LNCaP clone FGC (cell line): ENCODE data around the gene PLPPR2.

Source experiments
- DNase-seq: peaks from one replicate; pipeline ENCODE4 v3.0.0-alpha.2; 2011; ENCODE audit warnings: low read depth
- H3K4me3 ChIP-seq: 2 replicates; pipeline ENCODE4 v1.5.1; 2011; ENCODE audit warnings: mild to moderate bottlenecking, low read depth, low read length, control low read depth
- TF ChIP-seq, protein P1 (sequence below): IDR thresholded peaks from 2 replicates; pipeline ENCODE4 v1.5.1; 2012; ENCODE audit warnings: mild to moderate bottlenecking; ENCODE audit not compliant: control insufficient read depth, insufficient read depth; ENCODE audit errors: extremely low read depth

Gene PLPPR2

DNA sequence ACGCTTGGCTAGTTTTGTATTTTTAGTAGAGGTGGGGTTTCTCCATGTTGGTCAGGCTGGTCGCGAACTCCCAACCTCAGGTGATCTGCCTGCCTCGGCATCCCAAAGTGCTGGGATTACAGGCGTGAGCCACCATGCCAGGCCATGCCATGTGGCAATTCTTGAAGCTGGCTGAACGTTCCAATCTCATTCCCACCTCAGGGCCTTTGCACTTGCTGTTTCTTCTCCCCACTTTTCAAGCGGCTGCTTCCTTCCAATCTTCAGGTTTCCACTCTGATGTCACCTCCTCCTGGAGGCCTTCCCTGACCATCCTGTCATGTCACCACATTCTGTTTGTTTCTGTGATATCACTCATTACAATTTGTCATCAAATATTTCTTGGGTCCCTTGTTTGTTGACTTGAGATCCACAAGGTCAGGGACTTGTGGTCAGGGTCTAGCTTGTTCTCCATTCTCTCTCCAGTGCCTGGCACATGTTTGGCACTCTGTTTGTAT lies 24.7 kb downstream of the PLPPR2 start:
- TF ChIP-seq, protein P1, sequence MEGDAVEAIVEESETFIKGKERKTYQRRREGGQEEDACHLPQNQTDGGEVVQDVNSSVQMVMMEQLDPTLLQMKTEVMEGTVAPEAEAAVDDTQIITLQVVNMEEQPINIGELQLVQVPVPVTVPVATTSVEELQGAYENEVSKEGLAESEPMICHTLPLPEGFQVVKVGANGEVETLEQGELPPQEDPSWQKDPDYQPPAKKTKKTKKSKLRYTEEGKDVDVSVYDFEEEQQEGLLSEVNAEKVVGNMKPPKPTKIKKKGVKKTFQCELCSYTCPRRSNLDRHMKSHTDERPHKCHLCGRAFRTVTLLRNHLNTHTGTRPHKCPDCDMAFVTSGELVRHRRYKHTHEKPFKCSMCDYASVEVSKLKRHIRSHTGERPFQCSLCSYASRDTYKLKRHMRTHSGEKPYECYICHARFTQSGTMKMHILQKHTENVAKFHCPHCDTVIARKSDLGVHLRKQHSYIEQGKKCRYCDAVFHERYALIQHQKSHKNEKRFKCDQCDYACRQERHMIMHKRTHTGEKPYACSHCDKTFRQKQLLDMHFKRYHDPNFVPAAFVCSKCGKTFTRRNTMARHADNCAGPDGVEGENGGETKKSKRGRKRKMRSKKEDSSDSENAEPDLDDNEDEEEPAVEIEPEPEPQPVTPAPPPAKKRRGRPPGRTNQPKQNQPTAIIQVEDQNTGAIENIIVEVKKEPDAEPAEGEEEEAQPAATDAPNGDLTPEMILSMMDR, result no peak
- DNase-seq, result no peak
- peak overlapping the region; percentile 75 for H3K4me3 ChIP-seq

DNA sequence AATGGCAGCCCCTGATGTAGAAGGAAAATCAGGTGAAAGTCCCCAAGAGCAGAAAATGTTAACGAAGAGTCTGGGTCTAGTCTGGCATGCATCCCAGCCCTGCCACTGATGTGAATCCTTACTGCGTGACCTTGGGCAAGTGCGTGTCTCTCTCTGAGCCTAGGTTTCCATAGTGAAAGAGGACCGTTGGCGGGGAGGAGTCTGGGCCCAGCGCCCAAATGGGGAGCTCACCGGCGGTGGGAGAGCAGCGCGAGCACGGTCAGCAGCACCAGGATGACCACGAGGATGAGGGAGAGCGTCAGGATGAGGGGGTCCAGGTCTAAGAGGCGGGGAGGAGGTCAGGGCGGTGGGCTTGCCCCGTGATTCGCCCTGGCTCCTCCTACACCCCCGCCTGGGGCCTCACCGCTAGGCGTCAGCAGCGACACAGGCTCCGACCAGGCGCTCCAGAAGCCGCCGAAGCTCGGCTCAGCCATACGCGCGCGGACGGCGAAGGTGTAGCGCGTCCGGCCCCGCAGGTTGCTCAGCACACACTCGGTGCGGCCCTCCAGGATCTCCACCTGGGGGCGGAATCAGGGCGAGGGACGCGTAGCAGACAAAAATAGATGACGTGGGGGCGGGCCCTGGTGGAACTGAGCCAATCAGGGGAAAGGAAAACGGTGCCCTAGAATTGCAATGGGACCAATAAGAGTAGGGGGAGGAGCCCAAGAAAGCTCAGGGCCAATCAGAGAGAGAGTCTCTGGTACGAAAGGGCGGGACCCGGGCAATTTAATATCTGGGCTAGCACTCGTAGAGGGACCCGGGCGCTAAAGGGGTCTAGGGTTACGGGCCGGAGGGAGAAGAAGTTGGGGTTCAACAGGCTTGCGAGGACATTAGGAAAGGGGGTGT lies 25.7 kb downstream of the PLPPR2 start:
- H3K4me3 ChIP-seq, result peak overlapping the region; percentile 75
- TF ChIP-seq, protein P1, result peak; percentile 67
- DNase-seq, result peak; percentile 92

DNA sequence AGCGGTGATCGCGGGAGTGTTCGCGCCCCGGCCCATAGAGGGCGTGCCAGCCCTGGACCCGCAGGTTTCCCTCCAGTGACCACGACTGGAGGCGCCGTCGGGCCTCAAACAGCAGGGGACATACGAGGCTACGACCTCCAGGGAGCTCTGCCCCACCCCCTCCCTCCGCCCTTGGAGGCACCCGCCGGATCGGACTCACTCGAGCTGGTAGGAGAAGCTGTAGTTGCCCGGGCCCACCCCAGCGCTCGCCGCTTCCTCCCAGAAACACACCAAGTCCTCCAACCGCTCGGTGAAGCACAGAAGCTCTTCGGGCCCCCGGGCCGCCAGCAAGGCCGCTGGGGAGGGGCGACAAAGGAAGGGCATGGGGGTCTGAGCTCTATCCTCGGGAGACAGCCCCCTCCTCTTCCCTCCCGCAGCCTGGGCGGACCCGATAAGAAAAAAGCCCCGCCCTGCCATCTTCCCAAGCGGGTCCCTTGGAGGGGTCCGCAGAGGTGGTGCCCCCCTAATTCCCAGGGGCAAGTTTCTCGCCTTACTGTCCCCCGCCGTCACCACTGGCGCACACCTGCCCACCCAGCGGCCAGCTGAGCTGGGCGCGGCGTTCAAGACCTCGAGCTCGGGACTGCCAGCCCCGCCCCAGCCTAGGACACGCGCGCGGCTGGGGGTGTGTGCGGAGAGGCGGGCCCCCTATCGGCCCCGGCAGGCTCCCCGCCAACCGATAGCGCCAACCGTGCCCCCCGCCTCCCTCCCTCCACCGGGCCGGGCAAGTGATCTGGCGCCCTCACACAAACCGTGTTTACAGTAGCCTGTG lies 27.9 kb downstream of the PLPPR2 start:
- no peak for DNase-seq
- H3K4me3 ChIP-seq, result peak overlapping the region; percentile 54
- TF ChIP-seq, protein P1, result peak; percentile 42

DNA sequence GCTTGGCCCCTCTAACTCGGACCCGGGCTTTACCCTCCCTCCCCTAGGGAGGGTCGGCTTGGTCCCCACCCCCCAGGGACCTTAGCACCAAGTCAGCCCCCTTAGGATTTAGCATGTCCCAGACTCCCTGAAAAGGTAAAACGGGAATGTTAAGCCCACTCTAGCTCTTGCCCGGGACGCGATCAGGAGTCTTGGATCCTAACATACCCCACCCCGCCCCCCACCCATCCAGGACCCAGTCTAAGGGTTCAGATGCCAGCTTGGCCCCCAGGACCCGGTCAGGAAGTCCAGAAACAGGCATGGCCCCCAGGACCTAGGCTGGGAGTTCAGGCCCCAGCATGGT lies 28.4 kb downstream of the PLPPR2 start:
- TF ChIP-seq, protein P1, result no peak
- peak overlapping the region; percentile 54 for H3K4me3 ChIP-seq
- no peak for DNase-seq

DNA sequence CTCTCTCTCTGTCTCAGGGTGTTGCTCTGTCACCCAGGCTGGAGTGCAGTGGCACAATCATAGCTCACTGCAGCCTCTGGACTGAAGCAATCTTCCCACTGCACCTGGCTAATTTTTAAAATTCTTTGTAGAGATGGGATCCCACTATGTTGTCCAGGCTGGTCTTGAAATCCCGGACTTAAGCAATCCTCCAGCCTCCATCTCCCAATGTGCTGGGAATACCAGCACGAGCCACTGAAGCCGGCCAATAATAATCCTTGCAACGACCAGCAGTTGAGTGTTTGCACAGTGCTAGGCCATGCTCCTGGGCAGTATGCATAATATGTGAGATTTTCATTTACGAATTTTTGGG lies 29.5 kb downstream of the PLPPR2 start:
- no peak for DNase-seq
- TF ChIP-seq, protein P1, result no peak
- H3K4me3 ChIP-seq, result no peak overlapping the region

DNA sequence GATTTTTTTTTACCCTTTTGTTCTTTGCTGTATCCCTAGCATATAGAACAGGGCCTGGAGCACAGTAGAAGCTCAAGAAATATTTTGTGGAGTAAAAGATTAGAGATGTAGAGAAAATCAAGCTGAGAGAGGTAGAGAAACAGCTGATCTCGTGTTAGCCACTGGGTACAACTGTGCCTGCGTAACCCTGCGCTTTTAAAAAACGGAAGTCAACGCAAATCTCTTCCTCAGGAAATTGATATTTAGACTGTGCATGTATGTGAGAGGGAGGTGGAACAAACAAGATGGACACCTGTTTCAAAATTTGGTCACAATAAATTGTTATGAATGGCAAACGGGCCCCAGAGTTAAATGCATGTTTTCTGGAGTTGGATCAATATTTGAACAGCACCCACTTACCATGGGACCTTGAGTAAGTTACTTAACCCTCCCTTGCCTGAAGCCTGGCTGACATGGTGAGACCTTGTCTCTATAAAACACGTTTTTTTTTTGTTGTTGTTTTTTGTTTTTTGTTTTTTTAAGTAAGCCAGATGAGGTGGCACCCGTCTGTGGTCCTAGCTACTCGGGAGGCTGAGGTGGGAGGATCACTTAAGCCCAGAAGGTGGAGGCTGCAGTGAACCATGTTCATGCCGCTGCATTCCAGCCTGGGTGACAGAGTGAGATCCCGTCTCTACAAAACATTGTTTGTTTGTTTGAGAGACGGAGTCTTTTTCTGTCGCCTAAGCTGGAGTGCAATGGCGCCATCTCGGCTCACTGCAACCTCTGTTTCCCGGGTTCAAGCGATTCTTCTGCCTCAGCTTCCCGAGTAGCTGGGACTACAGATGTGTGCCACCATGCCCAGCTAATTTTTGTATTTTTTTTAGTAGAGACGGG lies 32.2 kb downstream of the PLPPR2 start:
- TF ChIP-seq, protein P1, result no peak
- no peak for DNase-seq
- no peak overlapping the region for H3K4me3 ChIP-seq
